Small intestine (tissue), 7 donors: ENCODE results near the gene EIF2AK3. TPM values are rescaled to one million over a fixed set of nuclear protein-coding genes. Genes with fewer than 3 reads are reported as not detected.
"Not testable (repeated sequence)": the region's sequence is repeated elsewhere in the genome, so short reads cannot be mapped to it uniquely, and the experiment has no call there.

ENCODE experiments used
- DNase-seq, 2 donors: peaks; one replicate each; pipeline versions ENCODE4 v3.0.0 to v3.0.0-alpha.2; 2013
- FAIRE-seq: peaks from 2 replicates; lab custom pipeline; 2012; peaks lifted over from hg19 to GRCh38; lab: Jason Lieb, UNC
- H3K27ac ChIP-seq, 3 donors: one replicate each; pipeline ENCODE4 v1.5.1; 2013; ENCODE audit warnings: low read length in 2 of 3, mild to moderate bottlenecking in 2 of 3, control low read depth in 1 of 3, inconsistent platforms in 1 of 3, low read depth in 1 of 3, moderate library complexity in 1 of 3
- H3K27me3 ChIP-seq, 3 donors: one replicate each; pipeline ENCODE4 v1.6.1; 2013; ENCODE audit warnings: low read length in 3 of 3, inconsistent platforms in 1 of 3; ENCODE audit not compliant: control insufficient read depth in 3 of 3, insufficient read depth in 3 of 3
- H3K36me3 ChIP-seq, 3 donors: one replicate each; pipeline ENCODE4 v1.6.1; 2013; ENCODE audit warnings: low read length in 3 of 3, inconsistent platforms in 1 of 3, low read depth in 1 of 3, mild to moderate bottlenecking in 1 of 3, moderate library complexity in 1 of 3; ENCODE audit not compliant: control insufficient read depth in 3 of 3, insufficient read depth in 2 of 3
- H3K4me1 ChIP-seq, 3 donors: one replicate each; pipeline ENCODE4 v1.6.1; 2013; ENCODE audit warnings: low read length in 2 of 3, inconsistent platforms in 1 of 3, low read depth in 1 of 3, mild to moderate bottlenecking in 1 of 3, moderate library complexity in 1 of 3; ENCODE audit not compliant: control insufficient read depth in 3 of 3, insufficient read depth in 2 of 3
- H3K4me3 ChIP-seq, 3 donors: one replicate each; pipeline ENCODE4 v1.5.1; 2013; ENCODE audit warnings: low read length in 3 of 3, control low read depth in 1 of 3, inconsistent platforms in 1 of 3, low read depth in 1 of 3, mild to moderate bottlenecking in 1 of 3, moderate library complexity in 1 of 3
- H3K9me3 ChIP-seq, 2 donors: one replicate each; pipeline ENCODE4 v1.6.1; 2013; ENCODE audit warnings: low read depth in 1 of 2, low read length in 1 of 2; ENCODE audit not compliant: control insufficient read depth in 2 of 2, insufficient read depth in 1 of 2
- WGBS, 3 donors: extraction: QIAGEN DNeasy Blood & Tissue Kit; methylation state at CpG; one replicate each; pipeline ENCODE4 v1.1.7; 2013; 5-methylcytosine and 5-hydroxymethylcytosine counted together
- polyA plus RNA-seq, 4 donors: library from polyadenylated mRNA; stranded (reverse) in 3 of 4; unstranded in 1 of 4; fragments of 200-250 nt in 3 of 4; fragments of 120-200 nt in 1 of 4; gene quantifications; one replicate each; pipeline versions ENCODE4 v1.2.1 to v1.2.3, GENCODE V29; 2013
- donor health status: healthy with polysubstance abuse.
- donor health status: control.
- donor health status: control.
- donor health status: Bipolar disorder and iron deficiency.
- donor health status: healthy.

Gene EIF2AK3
- polyA plus RNA-seq, 4 donors, result 2.7 to 16.9 (median 5.4) TPM

DNA sequence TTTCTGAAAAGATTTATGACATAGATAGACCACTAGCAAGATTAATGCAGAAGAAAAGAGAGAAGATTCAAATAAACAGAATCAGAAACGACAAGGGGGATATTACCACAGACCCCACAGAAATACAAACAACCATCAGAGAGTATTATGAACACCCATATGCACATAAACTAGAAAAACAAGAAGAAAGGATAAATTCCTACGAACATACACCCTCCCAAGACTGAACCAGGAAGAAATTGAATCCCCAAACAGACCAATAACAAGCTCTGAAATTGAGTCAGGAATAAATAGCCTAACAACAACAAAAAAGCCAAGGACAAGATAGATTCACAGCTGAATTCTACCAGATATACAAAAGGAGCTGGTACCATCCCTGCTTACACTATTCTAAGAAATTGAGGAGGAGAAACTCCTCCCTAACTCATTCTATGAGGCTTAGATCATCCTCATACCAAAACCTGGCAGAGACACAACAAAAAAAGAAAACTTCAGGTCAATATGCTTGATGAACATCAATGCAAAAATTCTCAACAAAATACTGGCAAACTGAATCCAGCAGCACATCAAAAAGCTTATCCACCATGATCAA lies 18.1 kb upstream of the EIF2AK3 start:
- FAIRE-seq, H3K27ac ChIP-seq, H3K9me3 ChIP-seq, DNase-seq, H3K27me3 ChIP-seq, H3K4me3 ChIP-seq, H3K4me1 ChIP-seq, H3K36me3 ChIP-seq: not testable (repeated sequence)
- WGBS, 3 donors, result 64 to 72% (median 66%) methylated on average over 2 of the region's 2 CpGs

DNA sequence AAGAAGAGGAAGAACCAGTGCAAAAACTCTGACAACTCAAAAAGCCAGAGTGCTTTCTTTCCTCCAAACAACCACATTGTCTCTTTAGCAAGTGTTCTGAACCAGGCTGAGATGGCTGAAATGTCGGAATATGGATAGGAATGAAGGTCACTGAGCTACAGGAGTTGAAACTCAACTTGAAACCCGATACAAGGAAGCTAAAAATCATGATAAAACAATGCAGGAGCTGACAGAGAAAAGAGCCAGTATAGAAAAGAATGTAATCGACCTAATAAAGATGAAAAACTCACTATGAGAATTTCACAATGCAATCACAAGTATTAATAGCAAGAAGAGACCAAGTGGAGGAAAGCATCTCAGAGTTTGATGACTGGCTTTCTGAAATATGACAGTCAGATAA lies 15.0 kb upstream of the EIF2AK3 start:
- WGBS, 3 donors, result 54 to 69% (median 56%) methylated on average over 3 of the region's 3 CpGs
- FAIRE-seq, result no peak
- no peaks in the 10 kb centered on the region for H3K36me3 ChIP-seq

DNA sequence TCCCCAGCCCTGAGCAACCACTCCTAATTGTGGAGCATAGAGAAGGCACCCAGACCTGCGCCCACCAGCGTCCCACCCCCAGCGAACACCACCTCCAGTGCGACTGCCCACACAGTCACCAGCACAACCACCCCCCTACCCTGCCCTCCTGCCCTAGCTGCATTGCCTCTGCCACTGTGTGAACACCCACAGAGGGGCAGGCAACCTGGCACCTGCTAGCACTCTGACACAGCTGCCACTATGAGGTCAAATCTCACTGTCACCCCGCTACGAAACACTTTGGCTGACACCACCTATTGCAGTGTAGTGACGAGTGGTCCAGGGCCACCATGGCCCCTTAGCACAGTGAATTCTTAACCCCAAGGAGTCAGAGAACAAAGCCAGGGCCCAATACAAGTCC lies 14.1 kb upstream of the EIF2AK3 start:
- WGBS, 3 donors, result 96 to 99% (median 97%) methylated on average over 7 of the region's 7 CpGs

More for the DNA sequence above, 15.0 kb upstream of the EIF2AK3 start:
- Histone ChIP-seq H3K27ac (no peak overlapping the region), H3K4me1 (no peaks in the 10 kb centered on the region), H3K9me3 (peaks cover 0 to 3% of the 10 kb centered on the region in 2 donors), H3K4me3 (no peak overlapping the region), H3K27me3 (no peaks in the 10 kb centered on the region)
- no peak for DNase-seq

DNA sequence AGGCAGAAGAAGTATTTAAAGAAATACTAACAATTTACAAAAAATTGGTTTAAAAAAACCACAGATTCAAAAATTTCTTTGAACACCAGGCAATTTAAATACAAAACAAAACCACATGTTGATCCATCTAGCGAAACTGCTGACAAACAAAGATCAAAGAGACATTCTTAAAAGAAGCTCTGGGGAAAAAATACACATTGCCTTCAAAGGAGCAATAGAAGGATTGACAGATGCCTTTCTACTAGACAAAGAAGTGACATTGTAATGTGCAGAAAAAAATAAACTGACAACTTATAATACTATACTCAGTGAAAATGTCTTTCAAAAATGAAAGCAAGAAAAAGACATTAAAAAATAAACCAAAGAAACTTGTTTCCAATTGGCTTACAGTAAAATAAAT lies 12.6 kb upstream of the EIF2AK3 start:
- Histone ChIP-seq H3K4me1 (no peaks in the 10 kb centered on the region), H3K36me3 (no peaks in the 10 kb centered on the region), H3K9me3 (peaks cover 0 to 3% of the 10 kb centered on the region in 2 donors), H3K27ac (no peak overlapping the region), H3K4me3 (no peak overlapping the region), H3K27me3 (no peaks in the 10 kb centered on the region)
- WGBS, 3 donors, result 53 to 89% (median 73%) methylated on average over 1 of the region's 1 CpG
- FAIRE-seq (no peak), DNase-seq (no peak)

More for the DNA sequence above, 14.1 kb upstream of the EIF2AK3 start:
- H3K36me3 ChIP-seq, result no peaks in the 10 kb centered on the region
- FAIRE-seq (no peak), DNase-seq (no peak)
- no peak overlapping the region for H3K4me3 ChIP-seq
- no peaks in the 10 kb centered on the region for H3K4me1 ChIP-seq
- no peak overlapping the region for H3K27ac ChIP-seq
- no peaks in the 10 kb centered on the region for H3K27me3 ChIP-seq
- peaks cover 0 to 3% of the 10 kb centered on the region in 2 donors for H3K9me3 ChIP-seq

DNA sequence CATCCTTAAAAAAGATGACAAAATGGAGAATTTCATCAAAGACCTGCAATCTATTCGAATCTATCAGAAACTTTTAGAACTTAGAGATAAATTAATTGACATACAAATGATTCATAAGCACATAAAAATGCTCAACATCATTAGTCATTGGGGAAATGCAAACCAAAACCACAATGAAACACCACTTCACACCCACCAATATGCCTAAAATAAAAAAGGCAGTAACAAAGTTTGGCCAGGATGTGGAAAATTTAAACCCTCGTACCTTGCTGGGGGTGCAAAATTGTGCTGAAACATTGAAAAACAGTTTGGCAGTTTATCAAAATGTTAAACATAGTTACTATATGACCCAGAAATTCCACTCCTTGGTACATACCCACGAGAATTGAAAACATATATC lies 11.5 kb upstream of the EIF2AK3 start:
- FAIRE-seq, result no peak
- Histone ChIP-seq H3K4me1 (no peaks in the 10 kb centered on the region), H3K27me3 (no peaks in the 10 kb centered on the region), H3K36me3 (no peaks in the 10 kb centered on the region), H3K4me3 (no peak overlapping the region), H3K27ac (no peak overlapping the region), H3K9me3 (peaks cover 0 to 3% of the 10 kb centered on the region in 2 donors)
- peak in 1 of 2 donors; percentile 42 for DNase-seq
- WGBS, 3 donors, result 49 to 69% (median 64%) methylated on average over 3 of the region's 3 CpGs

DNA sequence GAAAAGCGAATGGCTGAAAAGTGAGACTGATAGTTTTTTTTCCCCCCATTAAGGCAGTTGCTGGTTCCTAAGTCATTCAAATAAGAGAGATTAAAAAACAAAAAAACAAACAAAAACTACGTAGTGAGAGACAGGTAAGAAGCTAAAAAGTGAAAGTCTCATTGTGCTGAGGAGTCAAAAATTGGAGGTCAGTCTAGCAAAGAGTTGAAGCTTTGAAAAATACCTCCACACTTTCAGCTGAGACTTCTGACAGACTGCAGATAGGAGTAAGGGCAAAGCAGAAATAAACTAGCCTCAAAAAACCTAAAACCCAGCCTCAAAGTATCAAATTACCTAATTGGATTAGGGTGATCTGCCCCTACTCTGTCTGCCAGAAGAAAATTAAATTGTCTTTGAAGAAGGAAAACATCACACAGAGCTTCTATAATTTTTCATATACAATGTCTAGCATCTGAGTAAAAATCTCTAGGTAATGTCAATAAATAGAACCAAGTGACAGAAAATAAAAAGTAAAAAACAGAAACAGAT lies 10.9 kb upstream of the EIF2AK3 start:
- FAIRE-seq, result no peak
- DNase-seq, result no peak
- H3K9me3 ChIP-seq, result peaks cover 0 to 3% of the 10 kb centered on the region in 2 donors
- 55 to 61% (median 57%) methylated on average over 2 of the region's 2 CpGs for WGBS, 3 donors
- H3K36me3 ChIP-seq, result no peaks in the 10 kb centered on the region
- H3K4me1 ChIP-seq, result no peaks in the 10 kb centered on the region
- H3K4me3 ChIP-seq, result no peak overlapping the region
- no peaks in the 10 kb centered on the region for H3K27me3 ChIP-seq
- no peak overlapping the region for H3K27ac ChIP-seq

DNA sequence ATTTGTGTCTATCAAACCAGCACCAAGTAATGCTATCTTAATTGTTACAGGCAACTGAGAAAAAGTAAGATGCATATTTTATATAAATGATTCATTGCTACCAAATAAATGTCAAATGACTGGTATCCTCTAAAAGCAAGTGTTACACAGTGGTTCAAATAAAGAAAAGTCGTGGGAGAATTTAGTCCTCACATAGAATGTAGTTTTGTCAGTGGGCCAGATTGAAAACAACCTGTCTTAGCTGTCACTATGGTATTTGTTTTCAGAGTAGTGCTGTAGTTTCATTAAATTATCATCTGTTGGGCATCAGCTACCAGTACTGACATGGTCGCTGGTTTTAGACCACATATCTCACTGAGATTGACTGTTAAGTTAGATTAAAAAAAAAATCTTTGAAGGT lies 10.2 kb upstream of the EIF2AK3 start:
- Histone ChIP-seq H3K27me3 (no peaks in the 10 kb centered on the region), H3K36me3 (no peaks in the 10 kb centered on the region), H3K4me1 (no peaks in the 10 kb centered on the region), H3K27ac (no peak overlapping the region), H3K4me3 (no peak overlapping the region), H3K9me3 (peaks cover 0 to 3% of the 10 kb centered on the region in 2 donors)
- FAIRE-seq, result no peak
- 71 to 72% (median 71%) methylated on average over 2 of the region's 2 CpGs for WGBS, 3 donors
- DNase-seq, result no peak

DNA sequence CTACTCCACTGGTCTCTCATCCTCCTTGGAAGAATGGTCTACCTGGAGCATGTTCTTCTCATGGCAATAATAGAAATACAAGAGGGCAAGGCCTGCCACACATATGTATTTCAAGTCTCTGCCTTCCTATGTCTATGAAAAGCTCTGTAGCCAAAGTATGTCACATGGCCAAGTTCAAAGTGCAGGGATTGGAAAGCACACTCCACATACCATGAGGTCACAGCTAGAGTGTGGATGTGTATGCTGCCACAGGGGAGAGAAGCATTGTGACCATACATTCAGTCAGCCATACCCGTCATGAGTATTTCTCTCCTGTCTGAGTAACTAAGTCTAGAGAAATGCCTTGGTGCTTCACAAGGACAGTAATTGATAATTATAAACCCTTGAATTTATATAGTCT lies 8.8 kb upstream of the EIF2AK3 start:
- H3K27me3 ChIP-seq, result no peaks in the 10 kb centered on the region
- no peak for FAIRE-seq
- no peak overlapping the region for H3K27ac ChIP-seq
- no peaks in the 10 kb centered on the region for H3K36me3 ChIP-seq
- peaks cover 0 to 3% of the 10 kb centered on the region in 2 donors for H3K9me3 ChIP-seq
- H3K4me3 ChIP-seq, result no peak overlapping the region
- 92 to 93% (median 93%) methylated on average over 1 of the region's 1 CpG for WGBS, 3 donors
- no peaks in the 10 kb centered on the region for H3K4me1 ChIP-seq
- peak; percentile 23 to 28 for DNase-seq

DNA sequence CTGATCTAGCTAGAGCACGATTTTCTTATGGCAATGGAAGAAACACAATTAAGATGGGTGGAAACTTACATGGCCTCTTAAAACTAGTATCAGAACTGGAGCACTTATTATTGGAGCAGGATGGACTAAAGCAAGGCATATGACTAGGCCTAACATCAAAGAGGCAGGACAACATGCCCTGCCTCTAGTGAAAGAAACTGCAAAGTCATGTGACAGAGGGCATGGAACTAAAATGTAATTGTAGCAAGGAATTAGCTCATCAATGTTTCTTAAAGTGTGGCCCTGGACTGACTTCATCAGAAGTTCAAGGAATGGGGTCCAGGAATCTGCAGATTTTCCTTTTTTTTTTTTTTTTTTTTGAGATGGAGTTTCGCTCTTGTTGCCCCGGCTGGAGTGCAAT lies 5.3 kb upstream of the EIF2AK3 start:
- H3K27ac ChIP-seq, result no peak overlapping the region
- no peaks in the 10 kb centered on the region for H3K36me3 ChIP-seq
- FAIRE-seq, result no peak
- no peaks in the 10 kb centered on the region for H3K9me3 ChIP-seq
- no peaks in the 10 kb centered on the region for H3K27me3 ChIP-seq
- WGBS, 3 donors, result 92 to 93% (median 93%) methylated on average over 2 to 3 of the region's 3 CpGs
- DNase-seq, result no peak
- H3K4me1 ChIP-seq, result peaks cover 0 to 7% (median 6%) of the 10 kb centered on the region in 3 donors
- H3K4me3 ChIP-seq, result no peak overlapping the region
